HG03565 (cell line): ENCODE results near the gene PGS1.
A peak's percentile ranks its signal among the peaks of the same experiment; 100 is the strongest.

ENCODE experiments used
- ATAC-seq: cut with Tn5 transposase; IDR thresholded peaks from one replicate; pipeline ENCODE4 v1.9.1; 2021; ENCODE audit warnings: mild to moderate bottlenecking, moderate library complexity; ENCODE audit not compliant: unreplicated experiment

Gene PGS1

GRCh38 chr17:78346605-78347250 is 31.7 kb upstream of the PGS1 start:
- ATAC-seq, result no peak

GRCh38 chr17:78347453-78347852 is 31.0 kb upstream of the PGS1 start:
- ATAC-seq, result no peak

- ATAC-seq, result no peak
Observed at GRCh38 chr17:78348055-78348770, 30.2 kb upstream of the PGS1 start.

- ATAC-seq, result no peak
Observed at GRCh38 chr17:78349891-78350642, 28.4 kb upstream of the PGS1 start.

GRCh38 chr17:78351449-78352006 is 26.9 kb upstream of the PGS1 start:
- no peak for ATAC-seq

GRCh38 chr17:78353834-78354233 is 24.6 kb upstream of the PGS1 start:
- ATAC-seq, result no peak

- no peak for ATAC-seq
Observed at GRCh38 chr17:78355045-78355641, 23.3 kb upstream of the PGS1 start.

GRCh38 chr17:78355701-78356100 is 22.7 kb upstream of the PGS1 start:
- ATAC-seq, result no peak

- ATAC-seq, result peak; percentile 65
Observed at GRCh38 chr17:78356101-78356713, 22.2 kb upstream of the PGS1 start.

- ATAC-seq, result no peak
Observed at GRCh38 chr17:78357177-78357586, 21.3 kb upstream of the PGS1 start.

- ATAC-seq, result no peak
Observed at GRCh38 chr17:78357672-78358537, 20.5 kb upstream of the PGS1 start.

- ATAC-seq, result no peak
Observed at GRCh38 chr17:78358538-78359320, 19.7 kb upstream of the PGS1 start.

GRCh38 chr17:78359321-78359996 is 19.0 kb upstream of the PGS1 start:
- no peak for ATAC-seq

- no peak for ATAC-seq
Observed at GRCh38 chr17:78359997-78360370, 18.5 kb upstream of the PGS1 start, which contains the start of gene SOCS3. Gene SOCS3, minus strand, starts transcription at chr17:78360077. Its CDS starts 982 bp downstream, at chr17:78359095.

- ATAC-seq, result no peak
Observed at GRCh38 chr17:78360371-78361224, 17.9 kb upstream of the PGS1 start.

- no peak for ATAC-seq
Observed at GRCh38 chr17:78361225-78361701, 17.2 kb upstream of the PGS1 start.

GRCh38 chr17:78362232-78362631 is 16.2 kb upstream of the PGS1 start:
- no peak for ATAC-seq
